BLaER1 (cell line): ENCODE results near the gene SAMD3.

ENCODE experiments used
- H3K27ac ChIP-seq: shearing (Covaris generic); formaldehyde crosslinking; 2 replicates; pipeline ENCODE4 v1.8.1; 2022
- H3K27me3 ChIP-seq: shearing (Covaris generic); formaldehyde crosslinking; 2 replicates; pipeline ENCODE4 v1.8.1; 2022
- H3K36me3 ChIP-seq: shearing (Covaris generic); formaldehyde crosslinking; 2 replicates; pipeline ENCODE4 v1.8.1; 2022
- H3K4me1 ChIP-seq: shearing (Covaris generic); formaldehyde crosslinking; 2 replicates; pipeline ENCODE4 v1.8.1; 2022
- H3K4me2 ChIP-seq: shearing (Covaris generic); formaldehyde crosslinking; 2 replicates; pipeline ENCODE4 v1.8.1; 2022
- H3K4me3 ChIP-seq: shearing (Covaris generic); formaldehyde crosslinking; 2 replicates; pipeline ENCODE4 v1.8.1; 2022
- H3K9ac ChIP-seq: shearing (Covaris generic); formaldehyde crosslinking; 2 replicates; pipeline ENCODE4 v1.8.1; 2022
- H3K9me3 ChIP-seq: shearing (Covaris generic); formaldehyde crosslinking; 2 replicates; pipeline ENCODE4 v1.8.1; 2022
- H4K20me1 ChIP-seq: shearing (Covaris generic); formaldehyde crosslinking; 2 replicates; pipeline ENCODE4 v1.8.1; 2022
- Cebpa-rat ChIP-seq: shearing (Covaris generic); IDR thresholded peaks from 2 replicates; pipeline ENCODE4 v1.8.1; 2022

The SAMD3 gene

GRCh38 chr6:130099119-130099518 lies 123.6 kb downstream of the SAMD3 start:
- peaks cover 81% of the 10 kb centered on the region for H3K36me3 ChIP-seq
- H3K4me2 ChIP-seq = no peak overlapping the region
- H3K9me3 ChIP-seq = no peaks in the 10 kb centered on the region
- no peak overlapping the region for H3K9ac ChIP-seq
- H3K27me3 ChIP-seq = no peaks in the 10 kb centered on the region
- no peak overlapping the region for H3K4me3 ChIP-seq
- no peak overlapping the region for H3K27ac ChIP-seq
- H4K20me1 ChIP-seq = no peaks in the 10 kb centered on the region
- TF ChIP-seq Cebpa-rat = no peak
- H3K4me1 ChIP-seq = no peaks in the 10 kb centered on the region

- no peaks in the 10 kb centered on the region for H3K27me3 ChIP-seq
- H3K36me3 ChIP-seq = peaks cover 83% of the 10 kb centered on the region
- no peaks in the 10 kb centered on the region for H3K9me3 ChIP-seq
- no peak overlapping the region for H3K9ac ChIP-seq
- H3K4me3 ChIP-seq = no peak overlapping the region
- H3K4me1 ChIP-seq = no peaks in the 10 kb centered on the region
- no peak overlapping the region for H3K4me2 ChIP-seq
- TF ChIP-seq Cebpa-rat = no peak
- H3K27ac ChIP-seq = no peak overlapping the region
- no peaks in the 10 kb centered on the region for H4K20me1 ChIP-seq
Measured at GRCh38 chr6:130098317-130098716, 124.4 kb downstream of the SAMD3 start.
